ENCODE results near the gene NT5C. TPM values are rescaled to one million over a fixed set of nuclear protein-coding genes. Genes with fewer than 3 reads are reported as not detected.

The NT5C gene
- total RNA-seq, 1 donor from 2014 or later = 40.4 TPM

DNA sequence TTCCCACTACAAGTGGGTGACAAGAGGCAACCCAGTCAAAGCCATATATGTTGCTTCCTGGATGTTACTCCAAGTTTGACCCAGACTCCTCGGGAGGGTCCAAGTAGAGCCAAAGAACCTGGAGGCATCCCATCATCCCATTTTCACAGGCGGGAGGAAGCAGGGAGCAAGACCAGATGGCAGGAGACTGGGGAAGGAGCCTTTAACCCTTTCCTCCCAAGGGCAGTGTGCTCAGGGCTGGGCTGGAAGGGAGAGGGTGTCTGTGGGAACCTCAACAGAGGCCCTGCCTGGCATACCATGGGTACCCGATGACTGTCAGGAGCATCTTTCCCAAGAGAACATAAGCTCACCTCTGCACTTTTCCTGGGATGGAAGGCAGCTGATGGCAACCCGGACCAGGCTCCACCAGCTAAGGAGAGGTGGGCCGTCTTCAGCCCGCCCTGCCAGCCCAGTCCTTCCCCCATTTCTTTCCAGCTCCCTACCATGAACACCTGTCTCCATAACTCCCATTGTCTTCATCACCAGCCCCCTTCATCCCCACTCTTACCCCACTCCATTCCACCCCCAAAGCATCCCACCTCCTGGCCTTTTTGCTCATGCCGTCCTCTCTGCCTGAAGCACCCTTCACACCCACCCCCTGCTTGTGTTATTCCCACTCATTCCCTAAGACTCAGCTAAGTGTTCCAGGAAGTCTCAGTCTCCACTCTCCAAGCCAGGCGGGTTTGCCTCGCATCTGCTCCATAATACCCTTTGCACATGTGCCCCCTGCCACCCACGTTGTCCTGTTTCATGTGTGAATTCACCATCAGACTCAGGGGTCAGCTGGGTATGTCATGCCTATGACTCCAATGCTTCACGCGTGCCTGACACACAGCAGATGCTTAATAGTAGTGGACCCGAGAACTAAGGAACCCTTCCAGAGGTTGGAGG is 49.7 kb downstream of the NT5C start:
- no peaks in the 10 kb centered on the region for H3K36me3 Mint-ChIP-seq (ENCODE audit: unreplicated experiment)
- H3K27me3 Mint-ChIP-seq (ENCODE audit: unreplicated experiment) = peaks cover 11% of the 10 kb centered on the region
- H3K9me3 Mint-ChIP-seq (ENCODE audit: unreplicated experiment) = peaks cover 1% of the 10 kb centered on the region
- H3K4me1 Mint-ChIP-seq (ENCODE audit: low read depth, unreplicated experiment) = peaks cover 8% of the 10 kb centered on the region
- DNase-seq = no peak
- no peak overlapping the region for H3K4me3 Mint-ChIP-seq (ENCODE audit: unreplicated experiment)
- H3K27ac Mint-ChIP-seq (ENCODE audit: unreplicated experiment) = no peak overlapping the region
- TF ChIP-seq, protein P1, sequence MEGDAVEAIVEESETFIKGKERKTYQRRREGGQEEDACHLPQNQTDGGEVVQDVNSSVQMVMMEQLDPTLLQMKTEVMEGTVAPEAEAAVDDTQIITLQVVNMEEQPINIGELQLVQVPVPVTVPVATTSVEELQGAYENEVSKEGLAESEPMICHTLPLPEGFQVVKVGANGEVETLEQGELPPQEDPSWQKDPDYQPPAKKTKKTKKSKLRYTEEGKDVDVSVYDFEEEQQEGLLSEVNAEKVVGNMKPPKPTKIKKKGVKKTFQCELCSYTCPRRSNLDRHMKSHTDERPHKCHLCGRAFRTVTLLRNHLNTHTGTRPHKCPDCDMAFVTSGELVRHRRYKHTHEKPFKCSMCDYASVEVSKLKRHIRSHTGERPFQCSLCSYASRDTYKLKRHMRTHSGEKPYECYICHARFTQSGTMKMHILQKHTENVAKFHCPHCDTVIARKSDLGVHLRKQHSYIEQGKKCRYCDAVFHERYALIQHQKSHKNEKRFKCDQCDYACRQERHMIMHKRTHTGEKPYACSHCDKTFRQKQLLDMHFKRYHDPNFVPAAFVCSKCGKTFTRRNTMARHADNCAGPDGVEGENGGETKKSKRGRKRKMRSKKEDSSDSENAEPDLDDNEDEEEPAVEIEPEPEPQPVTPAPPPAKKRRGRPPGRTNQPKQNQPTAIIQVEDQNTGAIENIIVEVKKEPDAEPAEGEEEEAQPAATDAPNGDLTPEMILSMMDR (IDR thresholded peaks at IDR 0.05; ENCODE audit: partially characterized antibody, unreplicated experiment) = no peak

Other genes with a start within 250 kb of the NT5C start
- gene FADS6, start 238.1 kb downstream of the NT5C start, total RNA-seq (ENCODE audit: unreplicated experiment) = not detected
- gene USH1G, start 208.5 kb downstream of the NT5C start, total RNA-seq (ENCODE audit: unreplicated experiment) = 0.12 TPM
- gene OTOP2, start 207.5 kb downstream of the NT5C start, total RNA-seq (ENCODE audit: unreplicated experiment) = not detected
- not detected for gene OTOP3, start 195.8 kb downstream of the NT5C start, total RNA-seq (ENCODE audit: unreplicated experiment)
- gene HID1, start 159.0 kb downstream of the NT5C start, total RNA-seq (ENCODE audit: unreplicated experiment) = 106 TPM
- gene CDR2L, start 144.1 kb downstream of the NT5C start, total RNA-seq (ENCODE audit: unreplicated experiment) = 59.4 TPM
- gene MRPL58, start 119.1 kb downstream of the NT5C start, total RNA-seq (ENCODE audit: unreplicated experiment) = 22.2 TPM
- 139 TPM for gene ATP5PD, start 84.8 kb downstream of the NT5C start, total RNA-seq (ENCODE audit: unreplicated experiment)
- gene KCTD2, start 84.5 kb downstream of the NT5C start, total RNA-seq (ENCODE audit: unreplicated experiment) = 23.4 TPM
- 1.1 TPM for gene SLC16A5, start 43.8 kb downstream of the NT5C start, total RNA-seq (ENCODE audit: unreplicated experiment)
- 9.9 TPM for gene ARMC7, start 21.8 kb downstream of the NT5C start, total RNA-seq (ENCODE audit: unreplicated experiment)
- 642 TPM for gene JPT1, start 22.8 kb upstream of the NT5C start, total RNA-seq (ENCODE audit: unreplicated experiment)
- 625 TPM for gene SUMO2, start 51.2 kb upstream of the NT5C start, total RNA-seq (ENCODE audit: unreplicated experiment)
- gene NUP85, start 73.9 kb upstream of the NT5C start, total RNA-seq (ENCODE audit: unreplicated experiment) = 58.9 TPM
- 65.0 TPM for gene GGA3, start 129.9 kb upstream of the NT5C start, total RNA-seq (ENCODE audit: unreplicated experiment)
- 48.8 TPM for gene MRPS7, start 130.1 kb upstream of the NT5C start, total RNA-seq (ENCODE audit: unreplicated experiment)
- gene MIF4GD, start 139.5 kb upstream of the NT5C start, total RNA-seq (ENCODE audit: unreplicated experiment) = 12.8 TPM
- gene SLC25A19, start 157.7 kb upstream of the NT5C start, total RNA-seq (ENCODE audit: unreplicated experiment) = 9.3 TPM